ENCODE measurements around the gene CUL2. TPM values are rescaled to one million over a fixed set of nuclear protein-coding genes. Genes with fewer than 3 reads are reported as not detected.
"Not testable (repeated sequence)": the region's sequence is repeated elsewhere in the genome, so short reads cannot be mapped to it uniquely, and the experiment has no call there.

The CUL2 gene
- total RNA-seq, 1 experiment from 2014 or later: 15.9 TPM

- no peak for DNase-seq
- no peaks in the 10 kb centered on the region for H3K9me2 ChIP-seq (replicated peaks; ENCODE audit: insufficient read depth, low read length)
- no peaks in the 10 kb centered on the region for H3K79me2 ChIP-seq (ENCODE audit: low read length)
- H4K20me1 ChIP-seq (ENCODE audit: insufficient read depth, low read depth, low read length): no peaks in the 10 kb centered on the region
- no peaks in the 10 kb centered on the region for H3K4me1 ChIP-seq (ENCODE audit: low read length)
- no peak overlapping the region for H3K4me2 ChIP-seq (ENCODE audit: low read depth, low read length, poor library complexity, severe bottlenecking)
- H3K36me3 ChIP-seq (ENCODE audit: insufficient read depth, low read length): no peaks in the 10 kb centered on the region
- H3K4me3 ChIP-seq (ENCODE audit: low read length): no peak overlapping the region
- H3K27ac ChIP-seq (ENCODE audit: low read length): no peak overlapping the region
- H2AFZ ChIP-seq (ENCODE audit: low read length): no peak overlapping the region
- H3K9ac ChIP-seq (ENCODE audit: low read length): no peak overlapping the region
- H3K27me3 ChIP-seq (ENCODE audit: low read length): no peaks in the 10 kb centered on the region
- 0 out of 2 replicates have a peak, but pooled peaks cover 4% of the 10 kb centered on the region for H3K9me3 ChIP-seq (ENCODE audit: low read length)
Observed at GRCh38 chr10:34985146-34985545, 105.0 kb downstream of the CUL2 start.

- H3K9me2 ChIP-seq (replicated peaks; ENCODE audit: insufficient read depth, low read length): no peaks in the 10 kb centered on the region
- no peak for DNase-seq
- no peak overlapping the region for H2AFZ ChIP-seq (ENCODE audit: low read length)
- H3K4me3 ChIP-seq (ENCODE audit: low read length): no peak overlapping the region
- no peaks in the 10 kb centered on the region for H3K4me1 ChIP-seq (ENCODE audit: low read length)
- H4K20me1 ChIP-seq (ENCODE audit: insufficient read depth, low read depth, low read length): no peaks in the 10 kb centered on the region
- no peaks in the 10 kb centered on the region for H3K27me3 ChIP-seq (ENCODE audit: low read length)
- no peak overlapping the region for H3K27ac ChIP-seq (ENCODE audit: low read length)
- H3K9me3 ChIP-seq (ENCODE audit: low read length): 0 out of 2 replicates have a peak, but pooled peaks cover 4% of the 10 kb centered on the region
- H3K4me2 ChIP-seq (ENCODE audit: low read depth, low read length, poor library complexity, severe bottlenecking): no peak overlapping the region
- H3K36me3 ChIP-seq (ENCODE audit: insufficient read depth, low read length): no peaks in the 10 kb centered on the region
- H3K9ac ChIP-seq (ENCODE audit: low read length): no peak overlapping the region
- H3K79me2 ChIP-seq (ENCODE audit: low read length): no peaks in the 10 kb centered on the region
Observed at GRCh38 chr10:34981844-34982243, 108.3 kb downstream of the CUL2 start.

GRCh38 chr10:34979938-34980337 lies 110.2 kb downstream of the CUL2 start:
- no peaks in the 10 kb centered on the region for H3K4me1 ChIP-seq (ENCODE audit: low read length)
- 0 out of 2 replicates have a peak, but pooled peaks cover 3% of the 10 kb centered on the region for H3K9me3 ChIP-seq (ENCODE audit: low read length)
- H3K4me2 ChIP-seq (ENCODE audit: low read depth, low read length, poor library complexity, severe bottlenecking): no peak overlapping the region
- H3K9me2 ChIP-seq (replicated peaks; ENCODE audit: insufficient read depth, low read length): no peaks in the 10 kb centered on the region
- H3K36me3 ChIP-seq (ENCODE audit: insufficient read depth, low read length): no peaks in the 10 kb centered on the region
- H4K20me1 ChIP-seq (ENCODE audit: insufficient read depth, low read depth, low read length): no peaks in the 10 kb centered on the region
- H3K9ac ChIP-seq (ENCODE audit: low read length): no peak overlapping the region
- H3K4me3 ChIP-seq (ENCODE audit: low read length): no peak overlapping the region
- no peak overlapping the region for H3K27ac ChIP-seq (ENCODE audit: low read length)
- DNase-seq: no peak
- no peak overlapping the region for H2AFZ ChIP-seq (ENCODE audit: low read length)
- H3K27me3 ChIP-seq (ENCODE audit: low read length): no peaks in the 10 kb centered on the region
- H3K79me2 ChIP-seq (ENCODE audit: low read length): no peaks in the 10 kb centered on the region

GRCh38 chr10:34978080-34978479 lies 112.1 kb downstream of the CUL2 start:
- H3K9me2 ChIP-seq (replicated peaks; ENCODE audit: insufficient read depth, low read length): no peaks in the 10 kb centered on the region
- H3K27me3 ChIP-seq (ENCODE audit: low read length): no peaks in the 10 kb centered on the region
- no peaks in the 10 kb centered on the region for H3K9me3 ChIP-seq (ENCODE audit: low read length)
- no peak overlapping the region for H3K9ac ChIP-seq (ENCODE audit: low read length)
- no peaks in the 10 kb centered on the region for H3K36me3 ChIP-seq (ENCODE audit: insufficient read depth, low read length)
- H3K27ac ChIP-seq (ENCODE audit: low read length): no peak overlapping the region
- H4K20me1 ChIP-seq (ENCODE audit: insufficient read depth, low read depth, low read length): no peaks in the 10 kb centered on the region
- H3K4me3 ChIP-seq (ENCODE audit: low read length): no peak overlapping the region
- DNase-seq: no peak
- H2AFZ ChIP-seq (ENCODE audit: low read length): no peak overlapping the region
- H3K79me2 ChIP-seq (ENCODE audit: low read length): no peaks in the 10 kb centered on the region
- H3K4me1 ChIP-seq (ENCODE audit: low read length): no peaks in the 10 kb centered on the region
- no peak overlapping the region for H3K4me2 ChIP-seq (ENCODE audit: low read depth, low read length, poor library complexity, severe bottlenecking)

GRCh38 chr10:34976380-34976910 lies 113.7 kb downstream of the CUL2 start:
- not testable (repeated sequence) for H4K20me1 ChIP-seq (ENCODE audit: insufficient read depth, low read depth, low read length); H3K4me3 ChIP-seq (ENCODE audit: low read length); H3K9me3 ChIP-seq (ENCODE audit: low read length); DNase-seq; H3K27me3 ChIP-seq (ENCODE audit: low read length); H3K4me1 ChIP-seq (ENCODE audit: low read length); H3K9ac ChIP-seq (ENCODE audit: low read length); H3K27ac ChIP-seq (ENCODE audit: low read length); H3K36me3 ChIP-seq (ENCODE audit: insufficient read depth, low read length); H3K4me2 ChIP-seq (ENCODE audit: low read depth, low read length, poor library complexity, severe bottlenecking); H2AFZ ChIP-seq (ENCODE audit: low read length); H3K79me2 ChIP-seq (ENCODE audit: low read length); H3K9me2 ChIP-seq (replicated peaks; ENCODE audit: insufficient read depth, low read length)

GRCh38 chr10:34974364-34975065 lies 115.6 kb downstream of the CUL2 start:
- not testable (repeated sequence) for H3K4me1 ChIP-seq (ENCODE audit: low read length); H3K9me2 ChIP-seq (replicated peaks; ENCODE audit: insufficient read depth, low read length); H3K4me2 ChIP-seq (ENCODE audit: low read depth, low read length, poor library complexity, severe bottlenecking); H3K4me3 ChIP-seq (ENCODE audit: low read length); H3K9me3 ChIP-seq (ENCODE audit: low read length); H2AFZ ChIP-seq (ENCODE audit: low read length); H3K27me3 ChIP-seq (ENCODE audit: low read length); H4K20me1 ChIP-seq (ENCODE audit: insufficient read depth, low read depth, low read length); H3K79me2 ChIP-seq (ENCODE audit: low read length); DNase-seq; H3K9ac ChIP-seq (ENCODE audit: low read length); H3K36me3 ChIP-seq (ENCODE audit: insufficient read depth, low read length); H3K27ac ChIP-seq (ENCODE audit: low read length)

- not testable (repeated sequence) for H3K4me3 ChIP-seq (ENCODE audit: low read length); H3K4me1 ChIP-seq (ENCODE audit: low read length); H4K20me1 ChIP-seq (ENCODE audit: insufficient read depth, low read depth, low read length); H3K27ac ChIP-seq (ENCODE audit: low read length); H3K9me2 ChIP-seq (replicated peaks; ENCODE audit: insufficient read depth, low read length); H3K9ac ChIP-seq (ENCODE audit: low read length); H3K79me2 ChIP-seq (ENCODE audit: low read length); H3K9me3 ChIP-seq (ENCODE audit: low read length); H3K4me2 ChIP-seq (ENCODE audit: low read depth, low read length, poor library complexity, severe bottlenecking); DNase-seq; H3K36me3 ChIP-seq (ENCODE audit: insufficient read depth, low read length); H2AFZ ChIP-seq (ENCODE audit: low read length); H3K27me3 ChIP-seq (ENCODE audit: low read length)
Observed at GRCh38 chr10:34973757-34974156, 116.4 kb downstream of the CUL2 start.

GRCh38 chr10:34973121-34973520 lies 117.0 kb downstream of the CUL2 start:
- H3K9me3 ChIP-seq (ENCODE audit: low read length); H3K9ac ChIP-seq (ENCODE audit: low read length); H4K20me1 ChIP-seq (ENCODE audit: insufficient read depth, low read depth, low read length); H3K79me2 ChIP-seq (ENCODE audit: low read length); H2AFZ ChIP-seq (ENCODE audit: low read length); H3K36me3 ChIP-seq (ENCODE audit: insufficient read depth, low read length); H3K4me1 ChIP-seq (ENCODE audit: low read length); H3K9me2 ChIP-seq (replicated peaks; ENCODE audit: insufficient read depth, low read length); H3K4me2 ChIP-seq (ENCODE audit: low read depth, low read length, poor library complexity, severe bottlenecking); DNase-seq; H3K27me3 ChIP-seq (ENCODE audit: low read length); H3K4me3 ChIP-seq (ENCODE audit: low read length); H3K27ac ChIP-seq (ENCODE audit: low read length): not testable (repeated sequence)
